Measurements from ENCODE around the gene TEC. TPM values are rescaled to one million over a fixed set of nuclear protein-coding genes. Genes with fewer than 3 reads are reported as not detected.

Gene TEC
- total and polyA plus RNA-seq, 9 of the 15 experiments (the other 6 are each of a cell fraction or from before 2014, with no cell fraction given) = 5.3 to 14.7 (median 8.8) TPM

DNA sequence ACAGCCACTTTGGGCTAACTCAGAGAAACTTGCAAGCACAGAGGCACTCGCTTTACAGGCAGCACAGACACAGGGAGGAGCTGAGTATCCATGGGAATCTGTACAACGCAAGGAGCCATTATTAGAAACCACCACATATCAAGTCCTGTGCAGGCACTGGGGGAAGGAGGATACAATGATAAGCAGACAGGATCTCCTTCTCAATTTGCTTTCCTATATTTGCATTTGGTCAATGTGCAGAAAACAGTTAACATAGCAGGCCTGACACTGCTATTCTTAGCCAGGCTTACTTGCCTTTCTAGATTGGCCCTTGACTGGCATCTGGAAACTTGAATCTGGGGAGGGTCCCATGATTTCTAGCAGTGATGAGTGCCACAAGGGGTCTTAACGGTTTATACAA lies 65.8 kb downstream of the TEC start (continued):
- peak; percentile 53; the same call in 1 of the 2 replicates for TF ChIP-seq ZNF592 (IDR thresholded peaks at IDR 0.05)
- TF ChIP-seq STAT6 (CRISPR knock-in tag; IDR thresholded peaks at IDR 0.05) = no peak
- no peak for TF ChIP-seq RBM22 (IDR thresholded peaks at IDR 0.05; ENCODE audit: low read depth, low read length, poor library complexity, severe bottlenecking)
- TF ChIP-seq NFYB (IDR thresholded peaks at IDR 0.05; ENCODE audit: extremely low read depth, insufficient read length) = no peak
- no peak; the same call in 1 of the 2 replicates for TF ChIP-seq MGA (IDR thresholded peaks at IDR 0.05)
- peak; percentile 45; the same call in 1 of the 2 replicates for TF ChIP-seq BACH1 (tag; IDR thresholded peaks at IDR 0.05)
- TF ChIP-seq ZNF655 (CRISPR knock-in tag; IDR thresholded peaks at IDR 0.05) = no peak

Measured in K562 (cell line).